SKM-1 (cell line): ENCODE measurements around the gene CTRB1.

Experiments used
- DNase-seq: peaks from one replicate; lab custom pipeline; 2025; ENCODE audit not compliant: unreplicated experiment; lab: John Stamatoyannopoulos, UW

The CTRB1 gene

DNA sequence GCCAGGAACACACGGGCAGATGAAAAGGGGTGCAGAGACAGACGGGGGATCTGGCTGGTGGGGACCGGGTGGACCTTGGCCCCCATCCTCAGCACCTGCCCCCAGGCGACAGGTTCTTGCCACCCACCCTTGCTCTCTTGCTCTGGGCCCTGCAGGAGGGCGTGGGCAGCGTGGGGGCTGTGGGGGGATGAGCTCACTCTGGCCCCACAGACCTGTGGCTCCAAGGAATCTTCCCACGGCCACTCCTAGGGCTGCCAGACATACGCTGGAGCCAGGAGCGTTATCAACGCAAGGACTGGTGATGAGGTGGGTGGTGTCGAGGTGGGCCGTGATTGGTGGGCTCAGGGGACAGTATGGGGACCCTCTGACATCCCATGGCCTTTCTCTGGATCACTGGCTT is 6.3 kb downstream of the CTRB1 start:
- no peak for DNase-seq

GRCh38 chr16:75225678-75226515 is 7.1 kb downstream of the CTRB1 start:
- no peak for DNase-seq

DNA sequence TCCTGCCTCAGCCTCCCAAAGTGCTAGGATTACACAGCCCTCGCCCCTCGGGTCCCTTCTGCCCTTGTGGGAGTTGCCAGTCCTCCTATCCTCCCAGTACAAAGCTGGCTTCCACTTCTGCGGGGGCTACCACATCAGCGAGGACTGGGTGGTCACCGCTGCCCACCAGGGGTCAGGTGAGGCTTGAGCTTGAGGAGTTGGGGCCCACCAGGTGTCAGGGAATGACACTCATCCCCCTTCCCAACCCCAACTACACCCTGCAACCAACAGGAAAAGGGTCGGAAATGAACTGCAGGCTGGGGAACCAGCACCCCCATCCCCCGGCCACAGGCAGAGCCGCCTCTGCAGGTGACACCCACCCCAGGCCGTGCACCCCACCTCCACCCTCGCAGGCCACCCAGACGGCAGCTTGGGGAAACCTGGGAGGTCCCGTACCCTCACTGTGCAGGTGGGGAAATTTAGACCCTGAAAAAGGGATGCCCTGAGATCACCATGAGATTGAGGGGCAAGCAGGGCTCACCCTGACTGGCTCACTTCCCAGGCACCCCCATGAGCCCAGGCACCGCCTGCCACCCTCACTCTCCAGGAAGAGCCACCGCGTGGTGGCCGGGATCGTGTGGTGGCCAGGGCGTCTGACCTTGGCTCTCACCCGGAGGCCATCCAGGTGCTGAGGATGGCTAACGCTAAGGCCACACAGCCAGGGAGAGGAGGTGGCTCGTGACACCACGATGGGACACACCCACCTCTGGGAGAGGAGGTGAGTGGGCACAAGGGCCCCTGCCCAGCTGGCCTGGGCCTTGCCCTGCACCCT is 8.0 kb downstream of the CTRB1 start:
- no peak for DNase-seq

GRCh38 chr16:75227361-75228142 is 8.8 kb downstream of the CTRB1 start:
- DNase-seq, result no peak

- DNase-seq, result no peak
These were observed 9.6 kb downstream of the CTRB1 start for GRCh38 chr16:75228143-75228976.

GRCh38 chr16:75229172-75230031 is 10.6 kb downstream of the CTRB1 start:
- DNase-seq, result no peak

GRCh38 chr16:75230471-75231110 is 11.8 kb downstream of the CTRB1 start:
- no peak for DNase-seq

GRCh38 chr16:75231570-75231969 is 12.8 kb downstream of the CTRB1 start:
- no peak for DNase-seq

- DNase-seq, result no peak
These were observed 14.8 kb downstream of the CTRB1 start for GRCh38 chr16:75233611-75233938.

DNA sequence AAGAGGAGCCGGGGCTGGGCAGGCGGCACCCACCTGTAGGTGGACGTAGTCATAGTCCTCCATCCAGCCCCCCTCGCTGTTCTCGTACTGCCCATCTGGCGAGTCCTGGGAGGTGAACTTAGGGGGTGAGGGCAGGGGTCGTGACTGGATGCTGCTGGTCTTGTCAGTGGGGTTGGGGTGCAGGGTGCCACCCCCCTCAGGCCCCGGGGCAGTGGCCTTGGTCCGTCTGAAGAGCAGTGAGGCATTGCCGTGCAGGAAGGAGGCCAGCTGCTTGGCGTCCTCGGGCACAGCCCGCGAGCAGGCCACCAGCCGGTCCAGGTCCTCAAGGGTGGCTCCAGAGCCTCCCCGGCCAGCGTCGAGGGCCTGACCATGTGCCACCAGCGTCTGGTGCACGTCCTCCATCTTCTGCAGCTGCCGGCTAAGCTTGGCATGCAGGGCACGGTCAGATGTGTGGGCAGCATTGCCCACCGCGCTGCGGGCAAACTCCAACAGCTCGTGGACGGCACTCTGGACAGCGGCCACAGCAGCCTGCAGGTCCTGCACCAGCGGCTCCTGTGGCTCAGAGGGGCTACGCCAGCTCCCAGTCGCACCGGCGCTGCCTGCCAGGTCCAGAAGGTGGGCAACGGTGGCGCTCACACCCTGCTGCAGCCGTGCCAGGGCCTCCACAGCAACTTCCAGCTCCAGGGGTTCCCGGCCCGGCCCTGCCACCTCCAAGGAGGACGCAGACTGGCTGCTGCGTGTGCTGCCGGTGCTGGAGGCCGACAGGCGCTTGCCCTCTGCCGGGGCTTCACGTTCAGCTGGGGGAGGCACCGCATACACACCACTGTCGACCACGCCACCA is 16.3 kb downstream of the CTRB1 start:
- no peak for DNase-seq

GRCh38 chr16:75235721-75236193 is 17.0 kb downstream of the CTRB1 start:
- no peak for DNase-seq

DNA sequence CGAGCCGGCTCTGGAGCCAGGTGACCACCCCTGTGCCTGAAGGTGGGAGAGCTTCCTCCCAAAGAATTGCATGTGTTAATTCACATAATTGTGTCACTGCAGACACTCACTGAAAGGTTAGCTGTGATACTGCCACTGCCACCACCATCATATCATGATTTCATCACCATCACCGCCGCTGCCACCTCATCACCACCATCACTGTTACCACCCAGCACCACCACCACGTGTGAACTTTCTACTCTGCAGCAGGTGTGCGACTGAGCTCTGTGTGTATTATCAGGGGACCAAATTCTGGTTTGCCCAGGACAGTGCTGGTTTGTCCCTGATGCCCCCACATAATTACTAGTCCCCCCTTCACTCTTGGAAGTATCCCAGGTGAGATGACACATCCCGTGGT is 17.4 kb downstream of the CTRB1 start:
- no peak for DNase-seq

DNA sequence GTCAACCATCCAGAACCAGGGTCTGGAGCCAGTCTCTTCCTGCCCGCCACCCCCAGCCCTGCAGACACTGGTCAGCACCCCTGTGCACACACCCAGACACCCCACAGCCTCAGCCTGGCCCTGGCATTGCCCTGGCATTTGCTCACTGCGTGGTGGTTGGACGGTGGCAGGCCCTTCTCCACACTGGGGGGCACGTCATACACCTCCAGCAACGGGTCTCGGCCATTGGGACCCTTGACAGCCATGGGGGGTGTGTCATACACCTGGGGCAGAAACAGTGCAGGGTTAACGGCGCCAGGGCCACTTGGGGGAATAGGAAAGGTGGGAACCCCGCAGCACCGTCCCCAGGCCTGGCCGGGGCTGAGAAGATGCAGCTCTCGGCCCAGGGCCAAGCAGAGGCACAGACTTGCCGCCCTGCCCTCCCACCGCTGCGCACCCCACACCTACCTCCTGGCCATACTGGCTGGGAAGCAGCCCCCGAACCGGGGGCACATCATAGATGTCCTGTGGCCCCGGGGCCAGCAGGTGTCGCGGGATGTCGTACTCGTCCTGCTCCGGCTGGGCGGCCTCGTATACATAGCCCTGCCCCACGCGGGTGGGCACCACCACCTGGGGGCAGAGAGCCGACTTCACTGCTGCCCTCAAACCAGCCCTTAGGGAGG is 18.1 kb downstream of the CTRB1 start:
- no peak for DNase-seq

DNA sequence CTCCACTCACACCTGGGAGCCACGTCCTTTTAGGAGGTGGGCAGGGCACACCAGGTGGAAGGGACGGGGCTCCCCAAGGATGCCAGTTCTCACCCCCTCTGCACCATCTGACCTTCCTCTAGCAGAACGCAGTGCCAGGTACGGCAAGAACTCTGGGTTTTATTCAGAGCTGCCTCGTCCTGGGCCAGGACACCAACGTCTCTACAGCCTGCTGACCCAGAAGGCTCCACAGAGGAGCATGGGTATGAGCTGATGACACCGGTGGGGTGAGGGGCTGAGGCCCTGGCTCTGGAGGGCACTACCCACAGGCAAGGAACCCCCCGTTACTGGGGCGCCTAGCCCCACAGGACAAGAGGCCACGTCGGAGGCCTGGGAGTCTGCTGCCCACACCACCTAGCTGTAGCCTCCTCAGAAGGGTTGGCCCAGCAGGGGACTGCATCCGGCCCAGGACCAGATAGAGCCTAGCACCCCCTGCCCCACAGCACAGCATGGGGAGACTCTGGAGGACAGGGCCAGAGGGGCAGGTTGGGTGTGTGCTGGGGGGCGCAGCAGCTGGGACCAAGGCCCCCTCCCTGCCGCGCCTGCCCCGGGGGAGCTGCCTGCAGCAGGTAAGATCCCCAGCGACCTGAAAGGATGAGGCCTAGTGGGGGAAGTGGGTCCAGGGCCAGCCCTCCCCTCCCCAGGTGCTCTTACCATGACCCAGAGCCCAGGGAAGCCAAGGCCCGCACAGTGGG is 18.8 kb downstream of the CTRB1 start:
- DNase-seq, result no peak

- no peak for DNase-seq
These were observed 19.5 kb downstream of the CTRB1 start for GRCh38 chr16:75238132-75238852.

GRCh38 chr16:75238853-75239541 is 20.2 kb downstream of the CTRB1 start:
- DNase-seq, result no peak
